ENCODE results near the gene ANP32E. TPM values are rescaled to one million over a fixed set of nuclear protein-coding genes. Genes with fewer than 3 reads are reported as not detected.
A peak's percentile ranks its signal among the peaks of the same experiment; 100 is the strongest.
"Not testable (repeated sequence)": the region's sequence is repeated elsewhere in the genome, so short reads cannot be mapped to it uniquely, and the experiment has no call there.

Gene ANP32E
- total RNA-seq, 2 experiments from 2014 or later = 174 to 185 TPM

- no peak for DNase-seq
- Mint-ChIP-seq H3K4me3 (no peak overlapping the region), H3K27me3 (peaks cover 2% of the 10 kb centered on the region), H3K36me3 (ENCODE audit: low read depth) (no peaks in the 10 kb centered on the region), H3K4me1 (ENCODE audit: low read depth) (no peaks in the 10 kb centered on the region), H3K9me3 (no peaks in the 10 kb centered on the region), H3K27ac (no peak overlapping the region)
- intact Hi-C loops (cut with micrococcal nuclease) = no loop called here
- no peak for ATAC-seq
- POLR2A ChIA-PET = no interaction called here
- CTCF ChIA-PET = no interaction called here
- no peak for TF ChIP-seq CTCF (IDR thresholded peaks at IDR 0.05)
Measured at GRCh38 chr1:150243003-150243402, 7.1 kb upstream of the ANP32E start.

GRCh38 chr1:150237746-150238145 lies 1.8 kb upstream of the ANP32E start:
- H3K27ac Mint-ChIP-seq = no peak overlapping the region
- H3K4me1 Mint-ChIP-seq (ENCODE audit: low read depth) = peaks cover 11% of the 10 kb centered on the region
- H3K9me3 Mint-ChIP-seq = no peaks in the 10 kb centered on the region
- CTCF ChIA-PET = interaction anchor here (1.3 to 2.7 kb wide), 2 partner anchors 9 to 18 kb away, joined by 3 to 16 read pairs; no protein-coding TSS in a partner anchor
- DNase-seq (no peak), ATAC-seq (no peak)
- peaks cover 12% of the 10 kb centered on the region for H3K36me3 Mint-ChIP-seq (ENCODE audit: low read depth)
- H3K4me3 Mint-ChIP-seq = peak overlapping the region; percentile 11
- POLR2A ChIA-PET = interaction anchor here (1.2 to 1.6 kb wide), 2 partner anchors 13 to 351 kb away, joined by 3 to 6 read pairs; a partner anchor contains a TSS
- intact Hi-C loops (cut with micrococcal nuclease) = no loop called here
- no peak for TF ChIP-seq CTCF (IDR thresholded peaks at IDR 0.05)
- H3K27me3 Mint-ChIP-seq = no peaks in the 10 kb centered on the region

GRCh38 chr1:150237176-150237575 lies 1.3 kb upstream of the ANP32E start:
- H3K36me3 Mint-ChIP-seq (ENCODE audit: low read depth) = peaks cover 13% of the 10 kb centered on the region
- H3K9me3 Mint-ChIP-seq; H3K27ac Mint-ChIP-seq; H3K27me3 Mint-ChIP-seq; ATAC-seq; intact Hi-C loops (cut with micrococcal nuclease); DNase-seq; H3K4me3 Mint-ChIP-seq: not testable (repeated sequence)
- peaks cover 12% of the 10 kb centered on the region for H3K4me1 Mint-ChIP-seq (ENCODE audit: low read depth)
- ChIA-PET CTCF (interaction anchor here (1.3 to 2.7 kb wide), 2 partner anchors 10 to 19 kb away, joined by 3 to 16 read pairs; no protein-coding TSS in a partner anchor), POLR2A (interaction anchor here (1.0 to 1.6 kb wide), 3 partner anchors 14 to 350 kb away, joined by 3 to 6 read pairs (median 3); a partner anchor contains a TSS)

GRCh38 chr1:150236614-150237100 lies 745 bp upstream of the ANP32E start:
- CTCF ChIA-PET = interaction anchor here (1.3 to 2.7 kb wide), 3 partner anchors 10 to 49 kb away, joined by 3 to 16 read pairs (median 3); no protein-coding TSS in a partner anchor
- Mint-ChIP-seq H3K36me3 (ENCODE audit: low read depth) (peaks cover 13% of the 10 kb centered on the region), H3K27ac (no peak overlapping the region), H3K4me3 (no peak overlapping the region), H3K27me3 (no peaks in the 10 kb centered on the region), H3K4me1 (ENCODE audit: low read depth) (peaks cover 12% of the 10 kb centered on the region), H3K9me3 (no peaks in the 10 kb centered on the region)
- no peak for TF ChIP-seq CTCF (IDR thresholded peaks at IDR 0.05)
- POLR2A ChIA-PET = interaction anchor here (0.6 to 2.2 kb wide), 6 partner anchors 12 to 350 kb away, joined by 3 to 8 read pairs (median 4); a partner anchor contains a TSS
- DNase-seq = no peak
- intact Hi-C loops (cut with micrococcal nuclease) = no loop called here
- ATAC-seq = no peak

GRCh38 chr1:150235294-150235851 lies 539 bp downstream of the ANP32E start:
- POLR2A ChIA-PET = interaction anchor here (0.7 to 2.2 kb wide), 15 partner anchors 10 to 392 kb away, joined by 3 to 21 read pairs (median 4); a partner anchor contains a TSS
- CTCF ChIA-PET = interaction anchor here (1.1 to 2.7 kb wide), 4 partner anchors 21 to 48 kb away, joined by 3 to 16 read pairs (median 3); no protein-coding TSS in a partner anchor
- H3K4me1 Mint-ChIP-seq (ENCODE audit: low read depth) = peaks cover 12% of the 10 kb centered on the region
- peaks cover 19% of the 10 kb centered on the region for H3K36me3 Mint-ChIP-seq (ENCODE audit: low read depth)
- H3K27me3 Mint-ChIP-seq = no peaks in the 10 kb centered on the region
- ATAC-seq (no peak), DNase-seq (peak; percentile 52)
- intact Hi-C loops (cut with micrococcal nuclease) = no loop called here
- no peak overlapping the region for H3K4me3 Mint-ChIP-seq
- no peaks in the 10 kb centered on the region for H3K9me3 Mint-ChIP-seq
- no peak for TF ChIP-seq CTCF (IDR thresholded peaks at IDR 0.05)
- no peak overlapping the region for H3K27ac Mint-ChIP-seq
